HEK293 (cell line): ENCODE measurements around the gene SLC39A12.

Experiments
- CTCF ChIA-PET: fragments of 350-600 bp; formaldehyde crosslinking; extraction: SDS; loops from one replicate; lab custom pipeline; 2021; ENCODE audit warnings: antibody characterized with exemption; lab: Yijun Ruan, JAX
- POLR2A ChIA-PET: fragments of 300-600 bp; formaldehyde crosslinking; extraction: SDS; loops from one replicate; lab custom pipeline; 2020; ENCODE audit warnings: antibody characterized with exemption, inconsistent platforms; lab: Yijun Ruan, JAX
- H3K27ac ChIP-seq: fragments of 200-500 bp; sonication (Bioruptor generic); 2 replicates; pipeline ENCODE4 v1.5.1; 2014; ENCODE audit warnings: low read depth, low read length, control low read depth, inconsistent platforms; ENCODE audit errors: extremely low read depth
- H3K36me3 ChIP-seq, 2 experiments: fragments of 200-500 bp in 1 of 2; sonication (Bioruptor generic) in 1 of 2; 1 replicate in 1 of 2; 2 replicates in 1 of 2; pipeline ENCODE4 v1.5.1; 2014 to 2017; ENCODE audit warnings: inconsistent platforms in 2 of 2, low read length in 2 of 2; ENCODE audit not compliant: control insufficient read depth in 2 of 2, insufficient read depth in 1 of 2
- H3K4me1 ChIP-seq: fragments of 200-500 bp; sonication (Bioruptor generic); 2 replicates; pipeline ENCODE4 v1.5.1; 2014; ENCODE audit warnings: mild to moderate bottlenecking, low read length, inconsistent platforms; ENCODE audit not compliant: control insufficient read depth, insufficient read depth
- H3K4me3 ChIP-seq: 2 replicates; pipeline ENCODE4 v1.5.1; 2011; ENCODE audit warnings: low read depth, mild to moderate bottlenecking, control low read depth, low read length, moderate library complexity
- H3K9me3 ChIP-seq: fragments of 200-500 bp; sonication (Bioruptor generic); 2 replicates; pipeline ENCODE4 v1.5.1; 2014; ENCODE audit warnings: low read depth, low read length, inconsistent platforms; ENCODE audit not compliant: control insufficient read depth, insufficient read depth
- HOXC10 ChIP-seq: sonication (generic); formaldehyde crosslinking; IDR thresholded peaks from 2 replicates; pipeline ENCODE4 v1.8.1; 2023; ENCODE audit warnings: mild to moderate bottlenecking, missing genetic modification reagents
- TSHZ1 ChIP-seq: fragments of 450-650 bp; formaldehyde crosslinking; IDR thresholded peaks from 2 replicates; pipeline ENCODE4 v1.5.1; 2016; ENCODE audit warnings: missing biosample characterization, missing genetic modification characterization, borderline replicate concordance
- ZEB2 ChIP-seq: fragments of 450-650 bp; formaldehyde crosslinking; IDR thresholded peaks from 2 replicates; pipeline ENCODE4 v1.5.1; 2016; ENCODE audit warnings: missing biosample characterization, missing genetic modification characterization
- ZNF138 ChIP-seq: fragments of 450-650 bp; formaldehyde crosslinking; IDR thresholded peaks from 2 replicates; pipeline ENCODE4 v1.5.1; 2016; ENCODE audit warnings: missing biosample characterization, missing genetic modification characterization, borderline replicate concordance
- ZNF214 ChIP-seq: fragments of 450-650 bp; formaldehyde crosslinking; IDR thresholded peaks from 2 replicates; pipeline ENCODE4 v1.5.1; 2017; ENCODE audit warnings: missing biosample characterization, mild to moderate bottlenecking, missing genetic modification characterization, borderline replicate concordance
- ZNF341 ChIP-seq: fragments of 450-650 bp; formaldehyde crosslinking; IDR thresholded peaks from 2 replicates; pipeline ENCODE4; 2016; ENCODE audit warnings: low read depth, missing biosample characterization, missing genetic modification characterization
- ZNF350 ChIP-seq: fragments of 450-650 bp; formaldehyde crosslinking; IDR thresholded peaks from 2 replicates; pipeline ENCODE4 v1.5.0; 2017; ENCODE audit warnings: missing biosample characterization, mild to moderate bottlenecking, missing genetic modification characterization
- ZNF362 ChIP-seq: fragments of 450-650 bp; formaldehyde crosslinking; IDR thresholded peaks from 2 replicates; pipeline ENCODE4 v1.5.1; 2016; ENCODE audit warnings: missing biosample characterization, missing genetic modification characterization
- ZNF366 ChIP-seq: fragments of 450-650 bp; formaldehyde crosslinking; conservative IDR thresholded peaks from 2 replicates; pipeline ENCODE4 v1.5.1; 2016; ENCODE audit warnings: missing biosample characterization, missing genetic modification characterization
- ZNF449 ChIP-seq: fragments of 450-650 bp; formaldehyde crosslinking; IDR thresholded peaks from 2 replicates; pipeline ENCODE4 v1.5.1; 2017; ENCODE audit warnings: missing biosample characterization, mild to moderate bottlenecking, missing genetic modification characterization, moderate library complexity
- ZNF571 ChIP-seq: fragments of 450-650 bp; formaldehyde crosslinking; IDR thresholded peaks from 2 replicates; pipeline ENCODE4 v1.5.0; 2017; ENCODE audit warnings: missing biosample characterization, missing genetic modification characterization
- ZNF600 ChIP-seq: fragments of 450-650 bp; formaldehyde crosslinking; IDR thresholded peaks from 2 replicates; pipeline ENCODE4 v1.5.1; 2016; ENCODE audit warnings: missing biosample characterization, missing genetic modification characterization
- ZNF629 ChIP-seq: fragments of 450-650 bp; formaldehyde crosslinking; IDR thresholded peaks from 2 replicates; pipeline ENCODE4 v1.5.1; 2017; ENCODE audit warnings: missing biosample characterization, missing genetic modification characterization
- ZSCAN4 ChIP-seq: fragments of 450-650 bp; formaldehyde crosslinking; IDR thresholded peaks from 2 replicates; pipeline ENCODE4 v1.5.1; 2017; ENCODE audit warnings: missing biosample characterization, missing genetic modification characterization
- TF ChIP-seq, protein P1 (sequence below): fragments of 450-650 bp; formaldehyde crosslinking; IDR thresholded peaks from 2 replicates; pipeline ENCODE4 v1.5.1; 2016; ENCODE audit warnings: missing biosample characterization, missing genetic modification characterization

Gene SLC39A12

GRCh38 chr10:18068401-18068800 is 116.7 kb downstream of the SLC39A12 start:
- Histone ChIP-seq H3K9me3 (no peaks in the 10 kb centered on the region), H3K4me3 (no peak overlapping the region), H3K4me1 (no peaks in the 10 kb centered on the region), H3K27ac (no peak overlapping the region), H3K36me3 (no peaks in the 10 kb centered on the region)
- ChIA-PET POLR2A (no interaction called here), CTCF (no interaction called here)
- no peak for TF ChIP-seq ZNF571 (tag by site-specific recombination)
- TF ChIP-seq ZNF449 (tag by site-specific recombination): no peak
- TF ChIP-seq ZNF600 (tag by site-specific recombination): no peak
- TF ChIP-seq ZNF138 (tag by site-specific recombination): no peak
- TF ChIP-seq ZNF341: no peak
- TF ChIP-seq HOXC10 (CRISPR knock-in tag): no peak
- TF ChIP-seq, protein P1, sequence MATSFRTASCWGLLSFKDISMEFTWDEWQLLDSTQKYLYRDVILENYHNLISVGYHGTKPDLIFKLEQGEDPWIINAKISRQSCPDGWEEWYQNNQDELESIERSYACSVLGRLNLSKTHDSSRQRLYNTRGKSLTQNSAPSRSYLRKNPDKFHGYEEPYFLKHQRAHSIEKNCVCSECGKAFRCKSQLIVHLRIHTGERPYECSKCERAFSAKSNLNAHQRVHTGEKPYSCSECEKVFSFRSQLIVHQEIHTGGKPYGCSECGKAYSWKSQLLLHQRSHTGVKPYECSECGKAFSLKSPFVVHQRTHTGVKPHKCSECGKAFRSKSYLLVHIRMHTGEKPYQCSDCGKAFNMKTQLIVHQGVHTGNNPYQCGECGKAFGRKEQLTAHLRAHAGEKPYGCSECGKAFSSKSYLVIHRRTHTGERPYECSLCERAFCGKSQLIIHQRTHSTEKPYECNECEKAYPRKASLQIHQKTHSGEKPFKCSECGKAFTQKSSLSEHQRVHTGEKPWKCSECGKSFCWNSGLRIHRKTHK (tag by site-specific recombination): no peak
- no peak for TF ChIP-seq ZNF350 (tag by site-specific recombination)
- no peak for TF ChIP-seq ZNF362 (tag by site-specific recombination)
- TF ChIP-seq ZEB2: no peak
- TF ChIP-seq ZNF629 (tag by site-specific recombination): no peak

DNA sequence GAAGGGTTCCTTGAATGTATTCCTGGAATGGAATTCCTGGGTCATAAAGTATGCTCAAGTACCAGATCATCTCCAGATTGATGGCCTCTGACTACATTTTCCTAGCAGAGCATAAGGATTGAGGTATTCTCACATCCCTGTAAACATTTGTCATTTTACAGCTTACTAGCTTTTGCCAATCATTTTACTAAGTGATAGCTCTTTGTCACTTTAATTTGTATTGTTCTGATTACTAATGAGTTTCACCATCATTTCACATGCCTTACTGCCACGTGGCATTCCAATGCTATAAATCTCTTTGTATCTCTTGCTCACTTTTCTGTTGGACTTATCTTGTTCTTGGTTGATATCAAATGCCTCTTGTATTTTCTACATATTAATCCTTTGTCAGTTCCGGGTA is 119.9 kb downstream of the SLC39A12 start:
- Histone ChIP-seq H3K27ac (no peak overlapping the region), H3K9me3 (no peaks in the 10 kb centered on the region), H3K4me1 (no peaks in the 10 kb centered on the region), H3K36me3 (no peaks in the 10 kb centered on the region), H3K4me3 (no peak overlapping the region)
- TF ChIP-seq ZSCAN4 (tag by site-specific recombination): no peak
- no peak for TF ChIP-seq ZNF214 (tag by site-specific recombination)
- TF ChIP-seq ZNF366 (tag by site-specific recombination): no peak
- TF ChIP-seq TSHZ1 (tag by site-specific recombination): no peak
- ChIA-PET POLR2A (no interaction called here), CTCF (no interaction called here)
